Kidney tubule cell (primary cell): ENCODE data around the gene JAK1.
"Not testable (repeated sequence)": the region's sequence is repeated elsewhere in the genome, so short reads cannot be mapped to it uniquely, and the experiment has no call there.

ENCODE experiments used
- DNase-seq: peaks from one replicate; pipeline ENCODE4 v3.0.0-alpha.2; 2018; ENCODE audit warnings: low spot score

JAK1 gene

GRCh38 chr1:64839732-64840405, 126.5 kb downstream of the JAK1 start:
- DNase-seq = no peak

DNA sequence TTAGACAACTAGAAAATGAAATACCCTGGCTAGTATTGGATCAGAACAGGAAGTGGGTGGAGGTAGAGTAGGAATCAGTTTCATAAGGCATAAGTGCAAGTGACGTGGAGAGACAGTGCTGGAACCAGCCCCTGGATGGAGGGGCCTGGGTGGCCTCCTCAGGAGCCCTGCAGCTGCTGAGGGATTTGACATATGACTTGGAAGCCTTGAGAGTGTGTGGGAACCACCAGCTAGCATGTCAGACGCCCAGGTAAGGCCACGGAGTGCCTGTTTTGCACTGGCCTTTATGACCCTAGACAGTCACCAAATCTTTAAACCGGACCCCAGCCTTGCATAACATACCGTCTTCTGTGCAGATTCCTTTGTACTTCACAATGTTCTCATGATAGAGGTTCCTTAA, 127.1 kb downstream of the JAK1 start:
- no peak for DNase-seq

- no peak for DNase-seq
These were observed 127.9 kb downstream of the JAK1 start for GRCh38 chr1:64838486-64838885.

DNA sequence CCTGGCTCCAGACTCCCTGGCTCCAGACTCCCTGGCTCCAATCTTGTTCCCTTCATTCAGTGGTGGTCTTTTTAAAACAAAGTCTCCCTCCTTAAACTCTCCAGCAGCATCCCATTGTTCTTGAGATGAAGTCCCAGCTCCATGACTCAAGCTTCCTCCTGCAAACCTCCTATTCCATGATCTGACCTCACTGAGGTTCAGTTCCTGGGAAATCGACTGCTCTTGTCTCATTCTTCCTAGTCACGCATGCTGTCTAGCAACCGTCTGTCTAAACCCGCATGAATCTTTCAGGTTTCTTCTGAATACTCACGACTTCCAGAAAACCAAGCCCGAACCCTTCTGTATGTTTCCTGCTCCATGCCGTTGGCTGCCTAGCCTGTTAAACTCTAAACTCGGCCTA, 129.5 kb downstream of the JAK1 start:
- DNase-seq = no peak

GRCh38 chr1:64834734-64835133, 131.6 kb downstream of the JAK1 start:
- peak; percentile 65 for DNase-seq

DNA sequence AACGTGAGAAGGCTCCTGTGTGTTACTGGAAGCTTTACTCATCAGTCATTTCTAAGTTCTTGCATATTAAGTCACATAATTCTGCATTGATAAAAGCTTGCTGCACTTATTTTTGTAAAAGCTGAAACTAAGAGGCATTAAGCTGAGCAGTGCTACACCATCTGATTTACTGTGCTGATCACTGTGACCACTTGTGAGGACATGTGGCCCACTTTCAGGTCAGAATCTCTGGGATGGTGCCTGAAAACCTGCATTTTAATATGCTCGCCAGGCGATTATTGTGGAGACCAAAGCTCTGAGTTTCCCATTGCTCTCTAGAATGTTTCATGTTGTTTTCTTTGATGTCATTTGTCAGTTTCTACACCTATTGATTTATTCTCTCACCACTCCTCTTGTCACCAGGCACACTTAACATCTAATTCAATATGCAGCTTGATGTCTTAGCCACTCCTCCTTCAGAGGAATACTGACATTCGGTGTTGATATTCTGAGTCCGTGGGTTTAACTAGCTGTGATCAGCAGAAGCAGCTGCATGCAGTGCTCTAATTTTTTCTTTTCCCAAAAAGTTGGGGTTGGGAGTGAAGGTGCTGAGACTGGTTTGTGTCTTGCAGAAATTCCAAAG, 136.2 kb downstream of the JAK1 start:
- no peak for DNase-seq

GRCh38 chr1:64829411-64830029, 136.8 kb downstream of the JAK1 start:
- DNase-seq = no peak

DNA sequence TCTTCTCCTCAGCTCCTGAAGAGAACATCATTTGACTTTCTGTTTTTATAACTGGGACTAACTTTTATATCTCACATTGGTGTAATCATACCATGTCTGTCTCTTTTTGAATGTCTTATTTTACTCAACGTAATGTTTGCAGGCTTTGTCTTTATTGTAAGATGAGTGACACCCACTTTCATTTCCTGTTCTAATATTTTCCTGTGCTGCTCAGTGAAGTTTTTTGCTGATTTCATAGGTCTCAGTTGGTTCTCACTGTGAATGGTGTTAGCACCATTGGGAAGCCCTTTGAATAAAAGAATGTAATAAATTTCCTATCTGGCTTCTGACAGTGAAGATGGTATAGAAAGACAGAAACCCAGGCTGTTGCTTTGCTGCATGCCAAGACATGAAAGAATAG, 137.5 kb downstream of the JAK1 start:
- DNase-seq = no peak

DNA sequence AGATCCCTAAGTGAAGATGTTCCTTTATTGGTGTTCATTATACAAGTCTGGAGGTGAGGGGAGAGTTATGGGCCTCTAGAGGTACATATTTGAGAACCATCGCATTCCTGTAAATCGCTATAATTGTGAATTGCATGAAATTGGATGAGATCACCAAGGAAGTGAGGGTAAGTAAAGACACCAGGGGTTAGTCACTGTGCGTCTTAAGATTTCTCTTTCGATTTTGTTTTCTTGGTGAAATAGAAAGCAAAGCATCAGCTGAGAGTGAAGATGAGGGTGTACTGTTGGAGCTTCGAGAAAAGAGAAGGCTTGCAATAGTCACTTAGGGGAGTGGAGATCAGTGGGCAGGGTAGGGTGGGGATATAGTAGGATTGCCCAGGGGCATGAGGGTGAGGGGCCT, 139.4 kb downstream of the JAK1 start:
- peak; percentile 47 for DNase-seq

DNA sequence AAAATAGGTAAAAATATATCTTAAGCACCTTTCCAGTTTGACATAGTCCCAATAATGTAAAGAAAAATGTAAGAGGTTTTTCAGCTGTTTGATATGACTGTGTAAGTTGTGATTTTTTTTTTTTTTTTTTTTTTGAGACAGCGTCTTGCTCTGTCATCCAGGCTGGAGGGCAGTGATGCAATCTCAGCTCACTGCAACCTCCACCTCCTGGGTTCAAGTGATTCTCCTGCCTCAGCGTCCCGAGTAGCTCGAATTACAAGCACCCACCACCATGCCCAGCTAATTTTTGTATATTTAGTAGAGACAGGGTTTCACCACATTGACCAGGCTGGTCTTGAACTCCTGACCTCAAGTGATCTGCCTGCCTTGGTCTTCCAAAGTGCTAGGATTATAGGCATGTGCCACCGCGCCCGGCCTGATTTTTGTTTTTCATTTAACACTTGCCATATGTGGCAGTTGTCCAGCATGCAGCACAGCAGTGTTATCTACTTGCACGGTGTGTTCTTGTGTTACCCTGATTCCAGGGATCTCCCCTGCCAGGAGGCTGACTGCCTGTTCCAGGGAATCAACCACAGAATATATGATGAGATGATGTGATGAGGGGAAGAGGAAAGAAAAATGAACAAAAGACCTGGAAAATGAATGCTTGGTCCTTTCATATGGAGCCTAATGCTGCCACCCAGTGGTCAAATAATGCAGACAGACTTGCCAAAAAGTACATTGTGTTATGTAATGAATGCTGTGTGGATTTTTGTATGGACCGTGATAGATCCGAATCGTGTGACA, 142.5 kb downstream of the JAK1 start:
- DNase-seq = peak; percentile 74

DNA sequence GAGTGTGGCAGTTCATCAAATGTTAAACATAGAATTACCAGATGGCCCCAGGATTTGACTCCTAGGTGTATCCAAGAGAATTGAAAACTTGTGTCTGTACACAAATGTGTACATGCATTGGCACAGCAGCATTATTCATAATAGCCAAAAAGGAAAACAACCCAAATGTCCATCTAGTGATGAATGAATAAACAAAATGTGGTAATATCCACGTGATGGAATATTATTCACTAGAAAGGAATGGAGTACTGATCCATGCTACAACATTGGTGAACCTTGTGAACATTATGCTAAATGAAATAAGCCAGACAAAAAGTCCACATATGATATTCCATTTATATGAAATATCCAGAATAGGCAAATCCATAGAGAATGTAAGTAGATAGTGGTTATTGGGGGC, 143.7 kb downstream of the JAK1 start:
- no peak for DNase-seq

DNA sequence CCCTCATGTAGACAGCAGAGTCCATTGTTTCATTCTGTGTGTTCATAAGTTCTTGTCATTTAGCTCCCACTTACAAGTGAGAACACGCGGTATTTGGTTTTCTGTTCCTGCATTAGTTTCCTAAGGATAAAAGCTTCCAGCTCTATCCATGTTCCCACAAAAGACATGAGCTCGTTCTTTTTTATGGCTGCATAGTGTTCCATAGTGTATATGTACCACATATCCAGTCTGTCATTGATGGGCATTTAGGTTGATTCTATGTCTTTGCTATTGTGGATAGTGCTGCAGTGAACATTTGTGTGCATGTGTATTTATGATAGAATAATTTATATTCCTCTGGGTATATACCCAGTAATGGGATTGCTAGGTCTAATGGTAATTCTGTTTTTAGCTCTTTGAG, 145.8 kb downstream of the JAK1 start:
- DNase-seq = not testable (repeated sequence)

DNA sequence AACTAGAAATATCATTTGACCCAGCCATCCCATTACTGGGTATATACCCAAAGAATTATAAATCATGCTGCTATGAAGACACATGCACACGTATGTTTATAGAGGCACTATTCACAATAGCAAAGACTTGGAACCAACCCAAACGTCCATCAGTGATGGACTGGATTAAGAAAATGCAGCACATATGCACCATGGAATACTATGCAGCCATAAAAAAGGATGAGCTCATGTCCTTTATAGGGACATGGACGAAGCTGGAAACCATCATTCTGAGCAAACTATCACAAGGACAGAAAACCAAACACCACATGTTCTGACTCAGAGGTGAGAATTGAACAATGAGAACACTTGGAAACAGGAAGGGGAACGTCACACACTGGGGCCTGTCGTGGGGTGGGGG, 149.0 kb downstream of the JAK1 start:
- DNase-seq = not testable (repeated sequence)

DNA sequence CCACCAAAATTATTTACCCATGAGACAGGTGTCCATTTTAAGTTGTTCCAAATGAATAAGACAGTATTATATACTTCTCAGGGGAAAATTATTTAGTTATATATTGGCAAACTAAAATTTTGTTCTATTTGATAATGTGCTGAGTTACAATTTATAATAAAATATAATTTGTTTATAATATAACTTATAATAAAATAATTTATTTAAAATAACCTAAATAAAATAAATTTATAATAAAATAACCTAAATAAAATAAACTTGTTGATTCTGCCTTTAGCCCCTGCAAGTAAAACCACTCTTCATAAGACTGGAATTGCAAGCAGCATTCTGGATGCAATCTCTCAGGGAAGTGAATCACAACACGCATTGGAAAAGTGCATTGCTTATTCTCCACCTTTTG, 151.9 kb downstream of the JAK1 start:
- DNase-seq = no peak

- DNase-seq = no peak
These were observed 155.2 kb downstream of the JAK1 start for GRCh38 chr1:64811131-64811530.

DNA sequence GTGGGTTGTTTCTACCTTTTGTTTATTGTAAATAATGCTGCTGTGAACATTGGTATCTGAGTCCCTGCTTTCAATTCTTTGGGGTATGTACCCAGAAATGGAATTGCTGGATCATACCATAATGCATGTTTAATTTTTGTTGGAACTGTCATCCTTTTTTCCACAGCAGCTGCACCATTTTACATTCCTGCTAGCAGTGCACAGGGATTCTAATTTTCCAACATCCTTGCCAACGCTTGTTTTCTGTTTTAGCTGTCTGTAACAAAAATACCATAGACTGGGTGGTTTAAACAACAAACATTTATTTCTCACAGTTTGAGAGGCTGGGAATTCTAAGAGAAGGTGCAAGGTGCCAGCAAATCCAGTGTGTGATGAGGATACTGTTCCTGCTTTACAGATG, 156.3 kb downstream of the JAK1 start:
- no peak for DNase-seq

GRCh38 chr1:64809309-64809708, 157.0 kb downstream of the JAK1 start:
- DNase-seq = no peak

GRCh38 chr1:64801851-64802523, 164.4 kb downstream of the JAK1 start:
- DNase-seq = no peak

DNA sequence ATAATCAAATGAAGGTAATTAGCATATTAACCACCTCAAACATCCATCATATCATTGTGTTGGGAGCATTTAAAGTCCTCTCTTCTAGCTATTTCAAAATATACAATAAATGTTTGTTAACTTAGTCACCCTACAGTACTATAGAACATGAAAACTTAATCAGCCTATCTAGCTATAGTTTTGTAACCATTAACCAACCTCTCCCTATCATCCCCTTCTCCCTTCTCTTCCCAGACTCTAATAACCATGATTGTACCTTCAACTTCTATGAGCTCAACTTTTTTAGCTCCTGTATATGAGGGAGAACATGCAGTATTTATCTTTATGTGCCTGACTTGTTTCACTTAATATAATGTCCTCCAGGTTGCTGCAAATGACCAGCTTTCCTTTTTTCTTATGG, 167.5 kb downstream of the JAK1 start:
- DNase-seq = no peak

GRCh38 chr1:64790832-64791487, 175.4 kb downstream of the JAK1 start:
- DNase-seq = no peak
